GM19099 (cell line): ENCODE data around the gene CXCR6.

Experiments used
- POLR2A ChIP-seq: IDR thresholded peaks from 3 replicates; pipeline ENCODE4 v1.6.1; 2011; ENCODE audit warnings: low read depth; ENCODE audit not compliant: insufficient read length; ENCODE audit errors: extremely low read depth

The CXCR6 gene

DNA sequence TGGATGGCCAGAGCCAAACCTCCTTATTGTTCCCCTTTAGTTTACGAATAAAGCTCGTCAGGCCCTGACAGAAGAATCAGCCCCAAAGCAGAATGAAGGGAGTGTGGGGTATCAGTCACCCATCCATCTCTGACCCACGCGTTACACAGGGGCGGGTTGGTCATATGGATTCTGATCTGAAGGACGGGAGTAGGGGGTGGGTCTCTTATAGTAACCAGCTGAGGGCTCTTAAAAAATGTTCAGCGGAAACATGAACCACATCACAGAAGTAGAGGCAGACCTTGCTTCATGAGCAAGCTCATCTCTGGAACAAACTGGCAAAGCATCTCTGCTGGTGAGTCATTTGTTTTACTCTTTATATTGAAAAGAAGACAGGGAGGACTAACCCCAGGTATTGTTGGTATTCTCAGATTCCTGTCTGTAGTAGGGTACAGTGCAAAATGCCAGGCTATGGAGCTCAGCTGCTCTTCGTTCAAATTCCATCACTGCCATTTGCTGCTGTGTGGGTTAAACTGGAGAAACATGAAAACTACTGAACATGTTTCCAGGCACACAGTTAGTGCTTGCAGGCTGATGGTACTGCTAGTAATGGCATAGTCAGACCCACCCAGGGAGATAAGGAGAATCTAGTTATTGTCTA lies at the start of gene CXCR6:
CXCR6 (plus strand) TSS at position 258 of the 640 bp plus-strand sequence. CDS start 3,018 bp downstream, outside the sequence.
- TF ChIP-seq POLR2A = no peak

GRCh38 chr3:45894015-45894414 lies 49.2 kb upstream of the CXCR6 start:
- TF ChIP-seq POLR2A = no peak

DNA sequence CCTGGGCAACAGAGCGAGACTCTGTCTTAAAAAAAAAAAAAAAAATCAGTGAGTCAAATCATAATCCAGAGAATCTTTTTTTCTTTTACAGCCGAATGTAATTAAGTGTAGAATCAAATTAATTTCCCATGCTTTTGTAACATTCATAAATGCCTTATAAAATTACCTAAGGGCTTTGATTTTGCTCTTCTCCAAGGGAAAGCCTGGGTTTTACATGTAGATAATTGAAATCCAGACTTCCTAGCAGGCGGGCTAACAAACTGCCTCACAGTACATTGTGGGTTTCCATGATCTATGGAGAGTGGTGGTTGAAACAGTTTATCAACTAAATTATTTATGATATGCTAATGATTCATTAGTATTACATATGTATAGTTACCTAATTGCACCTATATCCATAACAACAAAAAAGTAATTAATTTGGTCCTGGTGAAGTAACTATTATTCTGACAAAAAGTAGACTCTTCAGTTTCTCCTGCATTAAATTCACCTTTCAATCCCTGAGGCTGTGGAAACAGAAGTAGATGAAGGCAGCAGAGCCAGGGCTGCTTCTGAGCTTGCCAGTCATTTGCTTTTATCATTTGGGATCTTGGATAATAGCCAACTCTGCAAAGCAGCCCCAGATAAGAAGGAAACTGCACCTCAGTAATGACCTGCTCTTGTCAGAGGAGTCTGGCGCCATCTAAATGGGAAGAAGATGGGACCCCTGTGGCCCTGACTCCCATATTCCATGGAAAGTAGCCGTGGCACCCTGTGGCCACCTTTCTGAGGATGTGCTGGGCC lies 47.4 kb upstream of the CXCR6 start:
- no peak for TF ChIP-seq POLR2A

- no peak for TF ChIP-seq POLR2A
These were observed 46.3 kb upstream of the CXCR6 start for GRCh38 chr3:45896956-45897355.

GRCh38 chr3:45904931-45905330 lies 38.3 kb upstream of the CXCR6 start:
- no peak for TF ChIP-seq POLR2A

DNA sequence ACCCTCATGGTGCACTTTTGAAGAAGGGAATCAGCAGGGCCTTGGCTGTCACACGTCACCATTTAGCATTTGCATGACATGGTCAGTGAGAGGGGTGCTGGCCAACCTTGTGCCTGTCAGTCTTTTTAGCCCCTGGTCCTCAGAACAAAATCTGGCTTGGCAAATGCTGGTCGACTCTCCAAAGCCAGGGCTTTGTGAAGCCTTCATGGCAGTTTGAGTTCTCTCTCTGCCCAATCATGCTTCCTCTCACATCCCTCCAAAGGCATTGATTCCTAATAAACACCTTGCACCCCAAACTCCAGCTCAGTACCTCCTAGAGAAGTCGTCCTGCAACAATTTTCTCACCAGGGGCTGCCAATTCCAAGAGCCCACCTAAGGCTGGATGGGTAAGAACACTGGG lies 37.5 kb upstream of the CXCR6 start:
- TF ChIP-seq POLR2A = no peak

DNA sequence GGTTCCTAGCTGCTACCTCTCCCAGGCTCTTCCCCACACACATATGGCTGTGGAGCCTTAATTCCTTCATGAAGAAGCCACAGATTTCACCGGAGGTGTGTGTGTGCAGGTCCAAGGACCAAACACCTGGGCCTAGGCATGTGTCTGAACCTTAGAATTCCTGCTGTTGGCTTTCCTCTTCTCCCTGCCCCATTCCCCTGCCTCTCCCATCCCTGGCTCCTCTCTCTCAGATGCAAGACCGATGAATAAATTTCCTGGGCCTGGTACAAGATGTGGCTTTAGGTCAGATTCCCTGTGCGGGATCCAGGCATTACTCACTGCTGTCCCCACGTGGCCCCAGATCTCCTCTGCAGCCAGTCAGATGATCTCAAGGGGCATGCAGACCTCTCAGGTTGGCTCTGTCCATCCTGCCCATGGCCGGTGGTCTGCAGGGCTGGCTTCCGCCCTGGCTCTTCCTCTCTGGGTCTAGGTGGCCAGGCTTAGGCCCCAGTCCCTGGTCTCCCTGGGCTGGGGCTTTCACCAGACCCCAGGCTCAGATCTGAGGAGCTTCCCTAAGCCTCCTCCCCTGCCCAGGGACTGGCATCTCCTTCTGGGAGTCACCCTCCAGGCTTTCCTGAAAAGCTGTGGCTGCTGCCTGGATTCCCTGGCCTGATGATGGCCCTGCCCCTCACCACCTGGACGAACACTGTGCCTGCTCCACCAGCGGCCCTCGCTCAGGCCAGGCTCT lies 36.4 kb upstream of the CXCR6 start:
- TF ChIP-seq POLR2A = no peak

- no peak for TF ChIP-seq POLR2A
These were observed 35.2 kb upstream of the CXCR6 start for GRCh38 chr3:45907769-45908705.

DNA sequence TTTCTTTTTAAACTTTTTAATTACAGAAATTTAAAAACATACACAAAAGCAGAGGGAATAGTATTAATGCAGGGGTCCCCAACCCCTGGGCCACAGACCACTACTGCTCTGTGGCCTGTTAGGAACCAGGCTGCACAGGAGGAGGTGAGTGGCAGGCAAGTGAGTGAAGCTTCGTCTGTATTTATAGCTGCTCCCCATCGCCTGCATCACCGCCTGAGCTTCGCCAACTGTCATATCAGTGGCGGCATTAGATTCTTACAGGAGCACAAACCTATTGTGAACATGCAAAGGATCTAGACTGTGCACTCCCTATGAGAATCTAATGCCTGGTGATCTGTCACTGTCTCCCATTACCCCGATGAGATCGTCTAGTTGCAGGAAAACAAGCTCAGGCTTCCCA lies 34.5 kb upstream of the CXCR6 start:
- no peak for TF ChIP-seq POLR2A

DNA sequence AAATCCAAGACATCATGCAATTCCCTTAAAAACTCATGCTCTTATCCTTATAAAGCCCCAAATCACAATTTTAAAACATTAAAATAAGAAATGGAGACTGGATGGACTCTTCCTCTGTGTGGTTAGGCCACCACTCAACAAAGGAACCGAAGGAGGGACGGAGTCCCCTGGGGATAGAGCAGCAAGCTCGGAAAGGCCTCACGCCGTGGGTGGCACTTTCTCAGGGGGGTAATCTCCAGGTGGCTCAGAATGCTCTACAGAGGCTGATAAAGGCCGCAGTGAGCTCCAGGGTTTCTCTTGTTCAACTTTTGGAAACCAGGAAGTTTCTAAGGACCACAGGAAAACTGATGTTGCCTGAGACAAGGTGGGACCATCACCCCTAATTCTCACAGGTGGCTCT lies 33.7 kb upstream of the CXCR6 start:
- TF ChIP-seq POLR2A = no peak

GRCh38 chr3:45910892-45911291 lies 32.4 kb upstream of the CXCR6 start:
- no peak for TF ChIP-seq POLR2A

- TF ChIP-seq POLR2A = no peak
These were observed 31.6 kb upstream of the CXCR6 start for GRCh38 chr3:45911511-45912226.

GRCh38 chr3:45912435-45912834 lies 30.8 kb upstream of the CXCR6 start:
- no peak for TF ChIP-seq POLR2A
